Retinal pigment epithelial cell (primary cell): ENCODE data around the gene IL31RA.
"Not testable (repeated sequence)": the region's sequence is repeated elsewhere in the genome, so short reads cannot be mapped to it uniquely, and the experiment has no call there.

ENCODE experiments used
- DNase-seq: peaks from one replicate; pipeline ENCODE4 v3.0.0-alpha.2; 2010; ENCODE audit warnings: low read depth
- H3K4me3 ChIP-seq: 2 replicates; pipeline ENCODE4 v1.5.1; 2011; ENCODE audit warnings: mild to moderate bottlenecking, low read length, control low read depth, moderate library complexity
- TF ChIP-seq, protein P1 (sequence below): conservative IDR thresholded peaks from 2 replicates; pipeline ENCODE4 v1.5.1; 2011; ENCODE audit warnings: low read depth, low read length, control low read depth, inconsistent platforms

Gene IL31RA

DNA sequence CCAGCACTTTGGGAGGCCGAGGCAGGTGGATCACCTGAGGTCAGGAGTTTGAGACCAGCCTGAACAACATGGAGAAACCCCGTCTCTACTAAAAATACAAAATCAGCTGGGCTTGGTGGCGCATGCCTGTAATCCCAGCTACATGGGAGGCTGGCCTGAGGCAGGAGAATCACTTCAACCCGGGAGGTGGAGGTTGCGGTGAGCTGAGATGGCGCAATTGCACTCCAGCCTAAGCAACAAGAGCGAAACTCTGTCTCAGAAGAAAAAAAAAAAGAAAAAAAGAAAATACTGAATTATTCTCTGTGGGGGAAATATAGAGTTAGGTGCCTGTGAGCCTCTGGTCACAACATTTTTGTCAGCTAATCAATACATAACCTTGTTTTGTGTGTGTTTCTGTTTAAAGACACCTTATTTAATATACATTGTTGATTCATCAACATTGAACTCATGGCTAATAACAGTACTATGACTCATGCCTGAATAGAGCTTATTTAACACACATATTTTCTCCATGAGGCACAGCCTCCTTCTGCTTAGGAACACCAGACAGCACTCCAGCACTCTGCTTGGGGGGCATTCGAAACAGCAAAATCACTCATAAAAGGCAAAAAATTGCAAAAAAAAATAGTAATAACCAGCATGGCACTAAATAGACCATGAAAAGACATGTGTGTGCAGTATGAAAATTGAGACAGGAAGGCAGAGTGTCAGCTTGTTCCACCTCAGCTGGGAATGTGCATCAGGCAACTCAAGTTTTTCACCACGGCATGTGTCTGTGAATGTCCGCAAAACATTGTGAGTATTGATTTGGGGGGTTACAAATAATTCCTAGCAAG is at the start of gene IL31RA:
Gene IL31RA (plus strand): TSS at position 519 of the 836 bp plus-strand sequence. CDS start 214 bp downstream, at position 733.
- no peak within 1 kb of the TSS for H3K4me3 ChIP-seq
- peak; percentile 28 for DNase-seq

DNA sequence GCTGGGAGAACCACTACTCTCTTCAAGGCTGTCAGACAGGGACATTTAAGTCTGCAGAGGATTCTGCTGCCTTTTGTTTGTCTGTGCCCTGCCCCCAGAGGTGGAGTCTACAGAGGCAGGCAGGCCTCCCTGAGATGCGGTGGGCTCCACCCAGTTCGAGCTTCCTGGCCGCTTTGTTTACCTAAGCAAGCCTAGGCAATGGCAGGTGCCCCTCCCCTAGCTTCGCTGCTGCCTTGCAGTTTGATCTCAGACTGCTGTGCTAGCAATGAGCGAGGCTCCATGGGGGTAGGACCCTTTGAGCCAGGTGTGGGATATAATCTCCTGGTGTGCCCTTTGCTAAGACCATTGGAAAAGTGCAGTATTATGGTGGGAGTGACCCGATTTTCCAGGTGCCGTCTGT is 42.3 kb upstream of the IL31RA start:
- H3K4me3 ChIP-seq, DNase-seq: not testable (repeated sequence)

More for the DNA sequence above, at the start of gene IL31RA:
- TF ChIP-seq, protein P1, sequence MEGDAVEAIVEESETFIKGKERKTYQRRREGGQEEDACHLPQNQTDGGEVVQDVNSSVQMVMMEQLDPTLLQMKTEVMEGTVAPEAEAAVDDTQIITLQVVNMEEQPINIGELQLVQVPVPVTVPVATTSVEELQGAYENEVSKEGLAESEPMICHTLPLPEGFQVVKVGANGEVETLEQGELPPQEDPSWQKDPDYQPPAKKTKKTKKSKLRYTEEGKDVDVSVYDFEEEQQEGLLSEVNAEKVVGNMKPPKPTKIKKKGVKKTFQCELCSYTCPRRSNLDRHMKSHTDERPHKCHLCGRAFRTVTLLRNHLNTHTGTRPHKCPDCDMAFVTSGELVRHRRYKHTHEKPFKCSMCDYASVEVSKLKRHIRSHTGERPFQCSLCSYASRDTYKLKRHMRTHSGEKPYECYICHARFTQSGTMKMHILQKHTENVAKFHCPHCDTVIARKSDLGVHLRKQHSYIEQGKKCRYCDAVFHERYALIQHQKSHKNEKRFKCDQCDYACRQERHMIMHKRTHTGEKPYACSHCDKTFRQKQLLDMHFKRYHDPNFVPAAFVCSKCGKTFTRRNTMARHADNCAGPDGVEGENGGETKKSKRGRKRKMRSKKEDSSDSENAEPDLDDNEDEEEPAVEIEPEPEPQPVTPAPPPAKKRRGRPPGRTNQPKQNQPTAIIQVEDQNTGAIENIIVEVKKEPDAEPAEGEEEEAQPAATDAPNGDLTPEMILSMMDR: no peak

DNA sequence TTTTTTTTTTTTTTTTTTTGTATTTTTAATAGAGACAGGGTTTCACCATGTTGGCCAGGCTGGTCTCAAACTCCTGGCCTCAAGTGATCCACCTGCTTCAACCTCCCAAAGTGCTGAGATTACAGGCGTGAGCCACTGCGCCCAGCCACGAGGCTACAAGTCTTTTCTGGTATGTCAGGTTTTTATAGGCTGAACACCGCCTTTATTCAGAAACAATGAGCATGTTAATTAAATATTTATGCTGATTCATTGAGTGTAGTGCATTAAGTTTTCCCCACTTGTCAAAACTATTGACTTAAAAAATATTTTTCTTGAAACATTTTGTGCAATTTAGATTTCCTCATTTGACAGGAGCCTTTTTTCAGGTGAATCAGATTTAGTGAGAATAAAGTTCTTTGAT is 35.2 kb upstream of the IL31RA start:
- DNase-seq, H3K4me3 ChIP-seq: not testable (repeated sequence)

DNA sequence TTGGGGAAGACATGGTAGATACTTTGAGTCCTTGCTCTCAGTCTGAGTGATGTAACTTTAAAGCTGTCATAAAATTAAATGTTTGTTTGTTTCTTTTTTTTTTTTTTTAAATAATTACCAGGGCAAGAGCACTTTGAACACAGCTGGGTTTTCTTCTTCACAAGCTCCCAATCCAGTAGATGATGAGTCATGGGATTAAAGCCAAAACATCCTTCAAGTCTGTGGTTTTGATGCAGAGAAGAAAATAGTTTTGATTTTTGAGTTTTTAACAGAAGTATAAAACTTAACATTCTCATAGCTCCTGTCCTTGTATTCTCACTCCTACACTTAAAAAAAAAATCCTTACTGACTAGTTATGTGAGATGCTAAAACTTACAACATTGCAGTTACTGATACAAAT is 34.8 kb upstream of the IL31RA start:
- peak; percentile 51 for DNase-seq
- TF ChIP-seq, protein P1: no peak

DNA sequence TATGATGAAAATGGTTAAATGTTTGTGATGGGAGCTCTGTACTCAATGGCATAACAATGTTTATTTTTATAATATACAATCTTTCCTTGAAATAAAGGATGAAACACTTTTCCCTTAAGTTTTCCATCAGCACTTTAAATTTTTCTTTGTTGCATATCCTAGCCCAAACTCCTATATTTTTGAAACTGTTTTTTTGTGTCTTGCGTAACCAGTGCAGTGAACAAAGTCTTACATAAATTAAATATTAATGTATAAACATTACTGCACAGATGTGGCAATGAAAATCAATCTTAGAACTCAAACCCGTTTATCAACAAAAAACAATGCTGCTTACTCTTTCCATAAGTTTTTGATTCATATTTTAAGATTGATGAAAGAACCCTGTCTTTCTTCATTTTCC is 34.1 kb upstream of the IL31RA start:
- no peak overlapping the region for H3K4me3 ChIP-seq
- TF ChIP-seq, protein P1: no peak
- DNase-seq: no peak

More for the DNA sequence above, 34.8 kb upstream of the IL31RA start:
- H3K4me3 ChIP-seq: no peak overlapping the region

DNA sequence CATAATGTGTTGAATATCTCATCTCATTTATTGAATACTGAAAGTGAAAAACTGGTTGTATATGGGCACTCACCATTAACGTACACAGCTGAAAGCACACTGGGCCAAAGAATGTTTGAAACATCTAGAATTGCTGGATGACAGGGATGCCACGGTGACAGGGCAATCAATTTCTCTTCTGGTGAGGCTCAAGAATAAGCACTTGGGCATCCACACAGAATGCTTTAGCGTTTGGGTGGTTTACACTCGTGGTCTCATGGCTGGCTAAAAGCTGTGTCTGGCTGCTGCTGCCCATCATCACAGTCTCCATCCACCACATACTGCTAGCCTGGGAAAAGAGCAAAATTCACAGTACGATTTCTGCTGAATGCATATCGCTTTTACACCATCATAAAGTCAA is 30.7 kb upstream of the IL31RA start:
- no peak overlapping the region for H3K4me3 ChIP-seq
- TF ChIP-seq, protein P1: no peak
- DNase-seq: no peak

DNA sequence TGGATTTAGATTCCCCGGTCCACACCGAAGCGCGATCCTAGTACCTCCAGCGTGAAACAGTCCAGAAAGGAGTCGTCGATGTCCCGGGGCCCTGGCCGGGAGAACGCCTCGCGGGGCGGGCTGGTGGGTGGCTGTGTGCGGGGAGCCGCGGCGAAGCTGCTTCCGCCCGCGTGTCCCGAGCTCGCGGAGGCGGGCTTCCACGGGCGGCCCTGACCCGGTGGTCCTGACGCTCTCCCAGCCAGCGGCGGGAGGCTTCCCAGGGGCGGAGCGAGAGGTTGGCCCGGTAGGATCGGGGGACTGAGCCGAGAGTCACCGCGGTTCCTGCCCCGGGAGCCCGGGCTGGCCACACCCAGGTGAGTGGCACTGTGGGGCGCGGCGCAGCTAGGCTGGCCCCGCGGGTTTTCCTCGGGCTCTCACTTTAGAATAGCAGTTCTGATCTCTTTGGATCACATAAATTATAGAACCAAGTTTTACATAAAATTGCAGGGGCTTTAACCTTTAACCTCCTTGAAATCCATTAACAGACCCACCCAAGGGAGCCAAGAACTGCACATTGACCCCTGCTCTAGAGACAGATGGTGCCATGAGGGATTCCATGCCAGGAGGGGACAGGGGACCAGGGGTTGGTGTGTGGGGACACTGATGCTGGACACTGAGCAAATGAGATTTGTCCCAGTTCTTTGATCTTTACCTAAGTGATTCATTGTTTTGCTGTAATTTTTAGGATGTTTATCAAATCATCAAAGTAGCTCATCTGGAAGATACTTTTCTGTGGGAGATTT is 29.2 kb upstream of the IL31RA start:
- DNase-seq: no peak
- TF ChIP-seq, protein P1: no peak
- peak overlapping the region; percentile 39 for H3K4me3 ChIP-seq
